ENCODE results near the gene HES1. TPM values are rescaled to one million over a fixed set of nuclear protein-coding genes. Genes with fewer than 3 reads are reported as not detected.
A peak's percentile ranks its signal among the peaks of the same experiment; 100 is the strongest.
"Not testable (repeated sequence)": the region's sequence is repeated elsewhere in the genome, so short reads cannot be mapped to it uniquely, and the experiment has no call there.

Gene HES1
- total and polyA plus RNA-seq, 8 donors, result 4.7 to 101 (median 42.2) TPM

DNA sequence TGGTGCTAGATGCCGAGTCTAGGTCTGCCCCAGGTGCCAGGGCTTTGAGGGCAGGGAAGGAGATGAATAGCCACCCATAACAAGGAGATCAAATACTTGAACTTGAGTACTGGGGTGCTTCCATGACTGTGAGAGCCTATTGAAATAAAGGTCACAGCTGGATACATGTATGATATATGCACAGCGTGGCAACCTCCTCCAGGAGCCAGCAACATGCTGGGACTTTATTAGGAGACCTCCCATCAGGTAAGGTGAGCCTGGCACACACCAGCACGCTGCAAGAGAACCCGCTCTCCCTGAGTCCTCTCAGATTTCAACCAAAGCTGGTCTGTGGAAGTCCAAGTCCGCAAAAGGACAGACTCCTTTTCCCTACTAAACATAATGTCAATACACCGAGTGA lies 10.5 kb upstream of the HES1 start:
- TF ChIP-seq EP300 (IDR thresholded peaks at IDR 0.05) (no peak), POLR2A (IDR thresholded peaks at IDR 0.05) (no peak), POLR2AphosphoS5 (IDR thresholded peaks at IDR 0.05) (no peak)
- TF ChIP-seq, protein P1, sequence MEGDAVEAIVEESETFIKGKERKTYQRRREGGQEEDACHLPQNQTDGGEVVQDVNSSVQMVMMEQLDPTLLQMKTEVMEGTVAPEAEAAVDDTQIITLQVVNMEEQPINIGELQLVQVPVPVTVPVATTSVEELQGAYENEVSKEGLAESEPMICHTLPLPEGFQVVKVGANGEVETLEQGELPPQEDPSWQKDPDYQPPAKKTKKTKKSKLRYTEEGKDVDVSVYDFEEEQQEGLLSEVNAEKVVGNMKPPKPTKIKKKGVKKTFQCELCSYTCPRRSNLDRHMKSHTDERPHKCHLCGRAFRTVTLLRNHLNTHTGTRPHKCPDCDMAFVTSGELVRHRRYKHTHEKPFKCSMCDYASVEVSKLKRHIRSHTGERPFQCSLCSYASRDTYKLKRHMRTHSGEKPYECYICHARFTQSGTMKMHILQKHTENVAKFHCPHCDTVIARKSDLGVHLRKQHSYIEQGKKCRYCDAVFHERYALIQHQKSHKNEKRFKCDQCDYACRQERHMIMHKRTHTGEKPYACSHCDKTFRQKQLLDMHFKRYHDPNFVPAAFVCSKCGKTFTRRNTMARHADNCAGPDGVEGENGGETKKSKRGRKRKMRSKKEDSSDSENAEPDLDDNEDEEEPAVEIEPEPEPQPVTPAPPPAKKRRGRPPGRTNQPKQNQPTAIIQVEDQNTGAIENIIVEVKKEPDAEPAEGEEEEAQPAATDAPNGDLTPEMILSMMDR (IDR thresholded peaks at IDR 0.05), result no peak
- Histone ChIP-seq H3K36me3 (no peaks in the 10 kb centered on the region), H3K27ac (no peak overlapping the region), H3K4me3 (no peak overlapping the region), H3K27me3 (peaks cover 0 to 5% (median 0%) of the 10 kb centered on the region in 3 donors), H3K9me3 (no peaks in the 10 kb centered on the region), H3K4me1 (peaks cover 17 to 47% (median 33%) of the 10 kb centered on the region in 4 donors)
- intact Hi-C loops (cut with DNase I; ENCODE audit: low total_unique reads), result no loop called here
- DNase-seq, result no peak
- 83 to 90% (median 86%) methylated on average over 6 of the region's 6 CpGs for WGBS, 5 donors

DNA sequence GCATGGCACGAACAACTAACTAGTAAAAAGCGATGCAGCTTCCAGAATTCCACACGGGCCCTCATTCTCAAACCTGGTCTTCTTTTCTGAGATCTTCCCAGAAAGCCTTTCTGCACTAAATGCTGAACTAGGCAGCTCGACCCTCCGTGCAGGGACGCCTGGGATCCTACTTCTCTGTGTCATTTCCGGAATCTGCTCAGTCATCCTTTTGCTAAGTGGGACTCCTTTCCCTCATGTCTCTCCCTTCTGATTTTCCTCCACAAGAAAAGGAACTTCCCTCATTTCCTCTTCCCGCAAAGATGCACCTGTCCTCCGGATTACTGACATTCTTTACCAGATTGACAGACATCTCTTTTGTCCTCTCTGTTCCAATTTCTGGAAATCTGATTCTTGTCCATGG lies 9.2 kb upstream of the HES1 start:
- H3K27me3 ChIP-seq, result peaks cover 0 to 5% (median 0%) of the 10 kb centered on the region in 3 donors
- H3K27ac ChIP-seq, result no peak overlapping the region
- no peak for DNase-seq
- TF ChIP-seq POLR2AphosphoS5 (IDR thresholded peaks at IDR 0.05) (no peak), POLR2A (IDR thresholded peaks at IDR 0.05) (no peak), EP300 (IDR thresholded peaks at IDR 0.05) (no peak)
- TF ChIP-seq, protein P1 (IDR thresholded peaks at IDR 0.05), result no peak
- H3K4me3 ChIP-seq, result no peak overlapping the region
- no peaks in the 10 kb centered on the region for H3K36me3 ChIP-seq
- 86 to 94% (median 92%) methylated on average over 9 of the region's 9 CpGs for WGBS, 5 donors
- intact Hi-C loops (cut with DNase I; ENCODE audit: low total_unique reads), result no loop called here
- H3K4me1 ChIP-seq, result peaks cover 25 to 54% (median 42%) of the 10 kb centered on the region in 4 donors
- no peaks in the 10 kb centered on the region for H3K9me3 ChIP-seq

DNA sequence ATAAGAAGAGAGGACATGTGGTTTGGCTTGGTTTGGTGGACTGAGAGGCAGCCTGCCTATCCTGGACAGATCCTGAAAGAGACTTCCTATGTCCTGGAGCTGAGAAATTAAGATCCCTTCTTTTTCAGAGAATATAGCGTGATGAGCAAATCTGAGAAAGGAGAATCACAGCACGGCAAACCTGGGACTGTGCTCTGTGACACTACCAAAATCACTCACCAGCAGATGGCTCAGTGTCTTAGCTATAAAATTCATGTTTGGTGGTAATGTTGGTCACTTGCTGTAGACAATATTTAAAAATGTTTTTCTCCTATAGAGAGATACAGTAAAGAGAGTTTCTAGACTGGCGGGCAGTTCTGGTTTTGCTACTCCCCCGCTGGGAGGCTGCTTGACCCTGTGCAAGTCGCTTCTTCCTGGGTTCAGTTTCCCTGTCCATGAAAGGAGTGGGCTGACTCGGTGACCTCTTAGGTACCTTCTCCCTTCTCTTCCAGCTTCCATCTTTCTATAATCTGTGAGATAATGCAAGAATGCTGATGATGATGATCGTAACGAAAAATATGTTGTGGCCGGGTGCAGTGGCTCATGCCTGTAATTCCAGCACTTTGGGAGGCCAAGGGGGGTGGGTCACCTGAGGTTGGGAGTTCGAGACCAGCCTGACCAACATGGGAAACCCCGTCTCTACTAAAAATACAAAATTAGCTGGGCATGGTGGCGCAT lies 7.6 kb upstream of the HES1 start:
- Histone ChIP-seq H3K27ac (no peak overlapping the region), H3K4me1 (peaks cover 38 to 57% (median 39%) of the 10 kb centered on the region in 4 donors), H3K27me3 (peaks cover 0 to 5% (median 0%) of the 10 kb centered on the region in 3 donors), H3K36me3 (no peaks in the 10 kb centered on the region), H3K4me3 (no peak overlapping the region), H3K9me3 (no peaks in the 10 kb centered on the region)
- no peak for DNase-seq
- intact Hi-C loops (cut with DNase I; ENCODE audit: low total_unique reads), result no loop called here
- 93 to 95% (median 95%) methylated on average over 12 of the region's 12 CpGs for WGBS, 5 donors
- TF ChIP-seq POLR2AphosphoS5 (IDR thresholded peaks at IDR 0.05) (no peak), POLR2A (IDR thresholded peaks at IDR 0.05) (no peak), EP300 (IDR thresholded peaks at IDR 0.05) (no peak)
- TF ChIP-seq, protein P1 (IDR thresholded peaks at IDR 0.05), result no peak

DNA sequence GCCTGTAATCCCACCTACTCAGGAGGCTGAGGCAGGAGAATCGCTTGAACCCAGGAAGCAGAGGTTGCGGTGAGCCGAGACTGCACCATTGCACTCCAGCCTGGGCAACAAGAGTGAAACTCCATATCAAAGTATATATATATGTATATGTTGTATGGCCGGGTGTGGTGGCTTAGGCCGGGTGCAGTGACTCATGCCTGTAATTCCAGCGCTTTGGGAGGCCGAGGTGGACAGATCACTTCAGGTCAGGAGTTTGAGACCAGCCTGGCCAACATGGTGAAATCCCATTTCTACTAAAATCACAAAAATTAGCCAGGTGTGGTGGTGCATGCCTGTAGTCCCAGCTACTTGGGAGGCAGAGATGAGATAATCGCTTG lies 7.0 kb upstream of the HES1 start:
- H3K36me3 ChIP-seq; H3K4me3 ChIP-seq; intact Hi-C loops (cut with DNase I; ENCODE audit: low total_unique reads); H3K27me3 ChIP-seq; DNase-seq; H3K9me3 ChIP-seq: not testable (repeated sequence)
- 82 to 86% (median 84%) methylated on average over 8 of the region's 8 CpGs for WGBS, 5 donors
- peak overlapping the region in 1 of 5 donors; percentile 73 for H3K27ac ChIP-seq
- peaks cover 38 to 58% (median 43%) of the 10 kb centered on the region in 4 donors for H3K4me1 ChIP-seq

DNA sequence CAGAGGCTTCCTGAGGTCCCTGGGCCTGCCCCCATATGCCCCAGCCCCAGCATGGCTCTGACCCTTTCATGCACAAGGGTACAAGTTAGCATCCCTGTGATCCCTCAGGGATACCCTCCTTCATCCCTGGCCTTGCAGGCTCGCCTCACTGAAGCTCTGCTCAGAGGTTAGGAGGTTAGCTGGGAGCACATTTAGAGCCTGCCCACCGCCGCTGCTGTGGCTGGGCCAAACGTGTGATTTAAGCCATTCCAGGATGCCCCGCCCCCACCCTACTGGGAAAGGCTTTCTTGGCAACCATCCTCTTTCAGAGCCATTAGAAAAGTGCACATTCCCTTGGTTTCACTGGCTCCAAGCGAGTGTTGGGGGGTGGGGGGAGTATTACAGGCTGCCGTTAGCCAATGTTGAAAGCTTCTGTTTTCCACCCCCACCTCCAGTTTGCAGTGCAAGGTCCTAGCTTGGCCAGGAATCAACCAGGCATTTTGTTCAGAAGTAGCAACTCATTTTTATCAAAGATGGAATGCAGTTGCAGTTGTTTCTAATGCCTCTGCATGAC lies 6.3 kb upstream of the HES1 start:
- Histone ChIP-seq H3K4me3 (no peak overlapping the region), H3K27me3 (peaks cover 0 to 5% (median 0%) of the 10 kb centered on the region in 3 donors), H3K4me1 (peaks cover 36 to 52% (median 43%) of the 10 kb centered on the region in 4 donors), H3K27ac (peak overlapping the region in 4 of 5 donors; percentile 0 to 76 (median 66)), H3K9me3 (no peaks in the 10 kb centered on the region), H3K36me3 (no peaks in the 10 kb centered on the region)
- intact Hi-C loops (cut with DNase I; ENCODE audit: low total_unique reads), result loop anchor here (5.0 kb wide), 1 partner anchor 132 kb away; no protein-coding TSS in a partner anchor
- WGBS, 5 donors, result 16 to 32% (median 27%) methylated on average over 7 of the region's 7 CpGs
- TF ChIP-seq, protein P1 (IDR thresholded peaks at IDR 0.05), result no peak
- TF ChIP-seq POLR2AphosphoS5 (IDR thresholded peaks at IDR 0.05) (no peak), POLR2A (IDR thresholded peaks at IDR 0.05) (no peak), EP300 (IDR thresholded peaks at IDR 0.05) (no peak)
- DNase-seq, result peak in 1 of 2 donors; percentile 73
